Activated CD4-positive, alpha-beta T cell treated with anti-CD3 and anti-CD28 coated beads, Interleukin-2, amount 10 ng/mL, durations not matched to agents 7 days and 5 days (primary cell): Measurements from ENCODE around the gene NUTM2G. TPM values are rescaled to one million over a fixed set of nuclear protein-coding genes. Genes with fewer than 3 reads are reported as not detected.
"Not testable (repeated sequence)": the region's sequence is repeated elsewhere in the genome, so short reads cannot be mapped to it uniquely, and the experiment has no call there.

Source experiments
- CTCF ChIA-PET: fragments of 350-600 bp; sonication (Branson Sonifier 250); formaldehyde crosslinking; loops from one replicate; lab custom pipeline; 2021; ENCODE audit warnings: antibody characterized with exemption; lab: Charles Lee
- POLR2A ChIA-PET: fragments of 350-600 bp; sonication (Branson Sonifier 250); formaldehyde crosslinking; loops from one replicate; lab custom pipeline; 2021; ENCODE audit warnings: antibody characterized with exemption; lab: Charles Lee
- DNase-seq: peaks from one replicate; pipeline ENCODE4 v3.0.0-alpha.2; 2020
- H3K27ac Mint-ChIP-seq: one replicate; pipeline ENCODE4 v1.8.0; 2021; ENCODE audit warnings: mild to moderate bottlenecking, moderate library complexity, mixed read lengths
- H3K27me3 Mint-ChIP-seq: one replicate; pipeline ENCODE4 v1.8.0; 2021; ENCODE audit warnings: mixed read lengths
- H3K36me3 Mint-ChIP-seq: one replicate; pipeline ENCODE4 v1.8.0; 2021; ENCODE audit warnings: low read depth, mixed read lengths
- H3K4me1 Mint-ChIP-seq: one replicate; pipeline ENCODE4 v1.8.0; 2021; ENCODE audit warnings: mixed read lengths
- H3K4me3 Mint-ChIP-seq: one replicate; pipeline ENCODE4 v1.8.0; 2021; ENCODE audit warnings: mild to moderate bottlenecking, moderate library complexity, mixed read lengths
- H3K9me3 Mint-ChIP-seq: one replicate; pipeline ENCODE4 v1.8.0; 2021; ENCODE audit warnings: mixed read lengths
- total RNA-seq, 2 experiments: library from RNA; stranded (reverse); gene quantifications; one replicate each; pipeline ENCODE4 v1.2.3, GENCODE V29; 2021

The NUTM2G gene
- not detected for total RNA-seq

- CTCF ChIA-PET, H3K4me3 Mint-ChIP-seq, DNase-seq, H3K4me1 Mint-ChIP-seq, H3K27me3 Mint-ChIP-seq, H3K36me3 Mint-ChIP-seq, H3K27ac Mint-ChIP-seq, POLR2A ChIA-PET, H3K9me3 Mint-ChIP-seq: not testable (repeated sequence)
These were observed at the start of gene NUTM2G for GRCh38 chr9:96928543-96928942. TSS of gene NUTM2G (plus strand) at chr9:96928843. CDS start at chr9:96929025, 182 bp downstream.

GRCh38 chr9:96883922-96884321, 44.7 kb upstream of the NUTM2G start:
- Mint-ChIP-seq H3K4me1 (no peaks in the 10 kb centered on the region), H3K36me3 (peaks cover 13% of the 10 kb centered on the region), H3K9me3 (peaks cover 2% of the 10 kb centered on the region), H3K4me3 (no peak overlapping the region), H3K27ac (no peak overlapping the region), H3K27me3 (peaks cover 14% of the 10 kb centered on the region)
- ChIA-PET POLR2A (no interaction called here), CTCF (interaction anchor here (1.2 to 1.5 kb wide), 2 partner anchors 9 to 27 kb away, joined by 5 read pairs; no protein-coding TSS in a partner anchor)
- DNase-seq: no peak

- H3K4me3 Mint-ChIP-seq: no peak overlapping the region
- ChIA-PET POLR2A (no interaction called here), CTCF (interaction anchor here (1.2 to 1.5 kb wide), 2 partner anchors 9 to 27 kb away, joined by 5 read pairs; no protein-coding TSS in a partner anchor)
- H3K4me1 Mint-ChIP-seq: no peaks in the 10 kb centered on the region
- no peak for DNase-seq
- peaks cover 13% of the 10 kb centered on the region for H3K36me3 Mint-ChIP-seq
- no peak overlapping the region for H3K27ac Mint-ChIP-seq
- peaks cover 8% of the 10 kb centered on the region for H3K27me3 Mint-ChIP-seq
- peaks cover 2% of the 10 kb centered on the region for H3K9me3 Mint-ChIP-seq
These were observed 44.2 kb upstream of the NUTM2G start for GRCh38 chr9:96884443-96884842.

- Mint-ChIP-seq H3K4me1 (no peaks in the 10 kb centered on the region), H3K36me3 (peaks cover 20% of the 10 kb centered on the region), H3K27ac (no peak overlapping the region), H3K4me3 (no peak overlapping the region), H3K27me3 (peaks cover 3% of the 10 kb centered on the region), H3K9me3 (peaks cover 2% of the 10 kb centered on the region)
- ChIA-PET CTCF (no interaction called here), POLR2A (no interaction called here)
- DNase-seq: no peak
These were observed 43.2 kb upstream of the NUTM2G start for GRCh38 chr9:96885424-96885823.

GRCh38 chr9:96888591-96888990, 40.1 kb upstream of the NUTM2G start:
- Mint-ChIP-seq H3K4me1 (no peaks in the 10 kb centered on the region), H3K27me3 (no peaks in the 10 kb centered on the region), H3K4me3 (no peak overlapping the region), H3K9me3 (peaks cover 2% of the 10 kb centered on the region), H3K27ac (no peak overlapping the region), H3K36me3 (peaks cover 37% of the 10 kb centered on the region)
- ChIA-PET POLR2A (no interaction called here), CTCF (no interaction called here)
- DNase-seq: no peak

- CTCF ChIA-PET: no interaction called here
- H3K9me3 Mint-ChIP-seq: peaks cover 2% of the 10 kb centered on the region
- H3K27me3 Mint-ChIP-seq: no peaks in the 10 kb centered on the region
- no peak overlapping the region for H3K27ac Mint-ChIP-seq
- H3K4me3 Mint-ChIP-seq: no peak overlapping the region
- no peak for DNase-seq
- peaks cover 44% of the 10 kb centered on the region for H3K36me3 Mint-ChIP-seq
- POLR2A ChIA-PET: no interaction called here
- H3K4me1 Mint-ChIP-seq: no peaks in the 10 kb centered on the region
These were observed 36.5 kb upstream of the NUTM2G start for GRCh38 chr9:96892131-96892530.

GRCh38 chr9:96900010-96900409, 28.6 kb upstream of the NUTM2G start:
- H3K27ac Mint-ChIP-seq, H3K27me3 Mint-ChIP-seq, H3K4me1 Mint-ChIP-seq, POLR2A ChIA-PET, H3K9me3 Mint-ChIP-seq, H3K36me3 Mint-ChIP-seq, DNase-seq, CTCF ChIA-PET, H3K4me3 Mint-ChIP-seq: not testable (repeated sequence)

- H3K27me3 Mint-ChIP-seq, H3K9me3 Mint-ChIP-seq, H3K36me3 Mint-ChIP-seq, H3K4me3 Mint-ChIP-seq, H3K27ac Mint-ChIP-seq, DNase-seq, CTCF ChIA-PET, H3K4me1 Mint-ChIP-seq, POLR2A ChIA-PET: not testable (repeated sequence)
These were observed 23.5 kb upstream of the NUTM2G start for GRCh38 chr9:96904947-96905722.

GRCh38 chr9:96908479-96908878, 20.2 kb upstream of the NUTM2G start:
- H3K36me3 Mint-ChIP-seq, POLR2A ChIA-PET, H3K4me1 Mint-ChIP-seq, H3K27me3 Mint-ChIP-seq, DNase-seq, H3K9me3 Mint-ChIP-seq, H3K27ac Mint-ChIP-seq, CTCF ChIA-PET, H3K4me3 Mint-ChIP-seq: not testable (repeated sequence)

- DNase-seq, H3K9me3 Mint-ChIP-seq, POLR2A ChIA-PET, H3K27ac Mint-ChIP-seq, H3K36me3 Mint-ChIP-seq, CTCF ChIA-PET, H3K4me3 Mint-ChIP-seq, H3K27me3 Mint-ChIP-seq, H3K4me1 Mint-ChIP-seq: not testable (repeated sequence)
These were observed 13.1 kb upstream of the NUTM2G start for GRCh38 chr9:96915539-96915938.

- POLR2A ChIA-PET, CTCF ChIA-PET, H3K4me3 Mint-ChIP-seq, DNase-seq, H3K36me3 Mint-ChIP-seq, H3K4me1 Mint-ChIP-seq, H3K27ac Mint-ChIP-seq, H3K9me3 Mint-ChIP-seq, H3K27me3 Mint-ChIP-seq: not testable (repeated sequence)
These were observed 12.1 kb upstream of the NUTM2G start for GRCh38 chr9:96916531-96916930.

- H3K27ac Mint-ChIP-seq, CTCF ChIA-PET, H3K4me3 Mint-ChIP-seq, POLR2A ChIA-PET, H3K9me3 Mint-ChIP-seq, H3K36me3 Mint-ChIP-seq, H3K27me3 Mint-ChIP-seq, DNase-seq, H3K4me1 Mint-ChIP-seq: not testable (repeated sequence)
These were observed 10.1 kb upstream of the NUTM2G start for GRCh38 chr9:96918550-96918949.

- H3K4me3 Mint-ChIP-seq, H3K27me3 Mint-ChIP-seq, H3K4me1 Mint-ChIP-seq, H3K27ac Mint-ChIP-seq, DNase-seq, POLR2A ChIA-PET, CTCF ChIA-PET, H3K9me3 Mint-ChIP-seq, H3K36me3 Mint-ChIP-seq: not testable (repeated sequence)
These were observed 7.8 kb upstream of the NUTM2G start for GRCh38 chr9:96920803-96921202.

GRCh38 chr9:96925587-96925986, 3.1 kb upstream of the NUTM2G start:
- H3K36me3 Mint-ChIP-seq, DNase-seq, H3K4me1 Mint-ChIP-seq, H3K27ac Mint-ChIP-seq, H3K4me3 Mint-ChIP-seq, H3K27me3 Mint-ChIP-seq, CTCF ChIA-PET, POLR2A ChIA-PET, H3K9me3 Mint-ChIP-seq: not testable (repeated sequence)
